NCI-H526 (cell line): Measurements from ENCODE around the gene BCL2L14.
"Not testable (repeated sequence)": the region's sequence is repeated elsewhere in the genome, so short reads cannot be mapped to it uniquely, and the experiment has no call there.

Source experiments
- DNase-seq, 2 experiments: peaks; one replicate each; lab custom pipeline; 2025; lab: John Stamatoyannopoulos, UW

Gene BCL2L14

GRCh38 chr12:12108441-12109058 lies 37.8 kb downstream of the BCL2L14 start:
- DNase-seq: no peak

GRCh38 chr12:12110923-12111555 lies 40.3 kb downstream of the BCL2L14 start:
- not testable (repeated sequence) for DNase-seq

- DNase-seq: peak in 1 of 2 experiments; percentile 33
Observed at GRCh38 chr12:12115514-12115913, 44.8 kb downstream of the BCL2L14 start.

GRCh38 chr12:12116677-12117076 lies 45.9 kb downstream of the BCL2L14 start:
- DNase-seq: no peak

DNA sequence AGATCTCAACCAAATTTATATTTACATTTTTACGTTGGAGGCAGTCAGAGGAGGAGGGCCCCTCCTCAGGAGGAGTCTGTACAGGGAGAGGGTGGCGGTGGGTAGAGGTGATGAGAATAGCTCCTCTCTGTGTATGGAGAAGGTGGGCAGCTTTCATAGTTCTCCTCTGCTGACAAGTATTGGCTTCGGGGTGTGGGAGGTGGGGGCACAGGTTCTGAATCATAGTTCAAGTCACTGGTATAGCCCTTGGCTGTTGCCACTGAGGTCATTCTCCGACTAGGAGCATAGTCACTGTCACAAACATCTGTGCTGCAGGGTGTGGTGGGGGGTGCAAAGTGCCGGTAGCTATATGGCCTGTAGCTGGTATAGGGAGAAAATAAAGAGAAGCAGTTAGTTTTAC lies 50.3 kb downstream of the BCL2L14 start:
- peak; percentile 69 to 86 for DNase-seq

DNA sequence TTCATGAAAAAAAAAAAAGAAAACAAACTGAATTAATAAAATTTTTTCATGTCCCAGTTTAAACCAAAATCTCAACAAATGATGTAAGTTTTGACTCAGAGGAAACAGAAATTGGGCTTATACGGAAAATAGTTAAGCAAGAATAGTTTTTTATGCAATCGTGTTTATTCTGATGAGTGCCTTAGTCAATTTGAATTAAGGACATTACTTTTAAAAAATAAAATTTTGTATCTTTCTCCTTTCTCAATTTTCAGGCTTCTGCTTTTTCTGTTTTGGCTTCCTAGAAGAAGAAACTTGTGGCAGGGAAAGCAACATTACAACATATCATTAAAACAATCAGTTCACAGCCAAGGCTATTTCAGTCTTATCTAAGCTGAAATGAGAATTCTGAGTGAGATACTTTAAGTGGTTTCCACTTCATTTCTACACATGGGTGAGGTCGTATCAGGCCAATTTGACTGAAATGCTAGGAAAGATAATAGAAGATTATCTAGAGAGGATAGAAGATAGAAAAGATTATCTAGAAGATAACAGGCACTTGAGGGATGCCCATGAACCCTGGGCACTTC lies 52.4 kb downstream of the BCL2L14 start:
- no peak for DNase-seq

GRCh38 chr12:12126551-12126950 lies 55.8 kb downstream of the BCL2L14 start:
- DNase-seq: no peak

DNA sequence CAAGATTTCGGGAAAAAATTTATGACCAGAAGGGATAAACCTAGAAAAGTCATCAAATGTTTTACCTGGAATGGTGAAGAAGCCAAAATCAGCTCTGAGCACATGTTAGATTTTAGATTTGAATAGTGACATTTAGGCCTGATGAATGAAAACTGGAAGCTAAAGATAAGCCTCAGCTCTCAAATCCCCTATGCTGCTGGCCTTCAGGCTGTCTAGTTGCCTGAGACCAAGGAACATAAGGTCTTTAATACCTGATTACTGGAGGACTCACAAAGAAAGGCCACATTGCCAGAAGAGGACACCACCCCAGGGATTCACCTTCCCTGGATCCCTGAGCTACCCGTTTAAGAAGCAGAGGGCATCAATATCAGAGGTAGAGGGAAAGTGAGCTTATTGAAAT lies 56.6 kb downstream of the BCL2L14 start:
- no peak for DNase-seq

DNA sequence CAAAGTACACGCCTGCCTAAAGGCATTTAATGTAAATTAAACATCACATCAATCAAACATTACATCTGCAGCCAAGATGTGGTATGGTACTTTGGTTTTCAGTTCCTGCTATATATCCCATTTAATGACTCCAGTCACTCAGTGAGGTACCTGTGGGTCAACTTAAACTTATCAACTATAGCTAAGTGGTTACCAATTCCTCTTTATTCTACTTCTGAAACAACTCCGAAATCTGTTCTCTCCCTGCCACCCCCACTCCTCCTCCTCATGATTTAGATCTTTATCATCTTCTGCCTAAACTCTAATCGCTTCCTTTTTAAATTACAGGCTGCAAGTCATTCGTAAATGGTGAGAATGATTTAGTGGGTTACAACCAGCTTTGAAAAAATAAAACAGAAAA lies 57.9 kb downstream of the BCL2L14 start:
- DNase-seq: no peak

DNA sequence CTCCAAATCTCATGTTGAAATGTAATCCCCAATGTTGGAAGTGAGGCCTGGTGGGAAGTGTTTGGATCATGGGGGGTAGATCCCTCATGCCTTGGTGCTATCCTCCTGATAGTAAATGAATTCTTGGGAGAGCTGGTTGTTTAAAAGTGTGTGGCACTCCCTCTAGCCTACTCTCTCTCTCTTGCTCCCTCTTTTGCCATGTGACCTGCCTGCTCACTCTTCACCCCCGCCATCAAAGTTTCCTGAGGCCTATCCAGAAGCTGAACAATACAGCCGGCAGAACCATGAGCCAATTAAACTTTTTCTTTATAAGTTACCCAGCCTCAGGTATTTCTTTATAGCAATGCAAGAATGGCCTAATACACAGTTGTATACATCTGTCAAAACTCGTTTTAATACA lies 62.5 kb downstream of the BCL2L14 start:
- no peak for DNase-seq

- no peak for DNase-seq
Observed at GRCh38 chr12:12133785-12134184, 63.0 kb downstream of the BCL2L14 start.

DNA sequence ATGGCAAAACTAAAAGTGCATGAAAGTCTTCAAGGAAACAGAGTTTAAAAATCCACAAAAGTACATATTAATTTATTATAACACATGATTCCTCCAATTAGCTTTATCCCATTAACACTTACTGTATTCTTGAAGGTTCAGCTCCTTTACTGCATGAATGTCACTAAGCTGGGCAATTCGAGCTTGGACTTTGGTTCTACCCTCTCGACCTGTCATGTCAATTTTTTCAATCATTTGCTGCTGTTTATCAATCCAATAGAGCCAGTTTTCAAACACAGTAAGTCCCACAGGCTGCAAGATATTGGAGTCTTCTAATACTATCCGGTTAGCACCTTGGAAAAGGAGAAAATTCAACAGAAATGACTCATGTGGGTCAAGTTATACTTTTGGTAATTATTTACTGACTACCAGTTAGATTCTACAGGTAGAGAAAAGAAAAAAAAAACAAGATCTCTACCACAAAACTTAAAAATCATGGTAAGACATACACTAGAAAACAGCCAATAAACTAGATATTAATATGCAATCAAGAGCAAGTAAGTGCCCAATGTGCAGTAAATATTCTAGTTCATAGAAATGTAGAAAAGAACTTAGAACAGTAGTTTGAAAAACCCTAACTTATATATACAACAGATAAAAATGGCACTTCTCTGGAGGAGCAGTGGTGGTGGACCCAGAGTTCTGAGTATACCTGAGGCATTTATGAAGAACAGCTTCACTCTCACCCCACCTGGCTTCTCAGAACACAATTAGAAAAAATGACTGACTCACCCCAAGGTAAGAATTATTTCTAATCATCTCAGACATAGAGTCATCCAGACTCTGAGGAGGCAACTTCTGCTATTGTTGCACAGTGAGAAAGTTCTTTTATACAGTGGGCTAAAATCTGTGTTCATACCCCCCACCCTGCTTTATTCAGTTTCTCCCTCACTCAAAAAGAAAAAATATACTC lies 67.7 kb downstream of the BCL2L14 start:
- DNase-seq: no peak

GRCh38 chr12:12141000-12141399 lies 70.3 kb downstream of the BCL2L14 start:
- DNase-seq: no peak

GRCh38 chr12:12144531-12144930 lies 73.8 kb downstream of the BCL2L14 start:
- DNase-seq: not testable (repeated sequence)

GRCh38 chr12:12147111-12147510 lies 76.4 kb downstream of the BCL2L14 start:
- no peak for DNase-seq
